ENCODE measurements around the gene EPO.
"Not testable (repeated sequence)": the region's sequence is repeated elsewhere in the genome, so short reads cannot be mapped to it uniquely, and the experiment has no call there.

EPO gene

GRCh38 chr7:100711369-100711768 lies 8.9 kb upstream of the EPO start:
- H3F3A ChIP-seq (ENCODE audit: insufficient read depth, low read length) = no peaks in the 10 kb centered on the region
- DNase-seq = no peak
- H2AFZ ChIP-seq (ENCODE audit: low read length) = no peak overlapping the region
- H3K9ac ChIP-seq (ENCODE audit: low read length) = no peak overlapping the region
- peaks cover 11% of the 10 kb centered on the region for H3K79me2 ChIP-seq (ENCODE audit: low read length)
- TF ChIP-seq EZH2phosphoT487 (IDR thresholded peaks at IDR 0.05; ENCODE audit: low read length) (no peak), EZH2 (optimal IDR thresholded peaks at IDR 0.05; ENCODE audit: low read depth, low read length) (no peak)
- TF ChIP-seq, protein P1, sequence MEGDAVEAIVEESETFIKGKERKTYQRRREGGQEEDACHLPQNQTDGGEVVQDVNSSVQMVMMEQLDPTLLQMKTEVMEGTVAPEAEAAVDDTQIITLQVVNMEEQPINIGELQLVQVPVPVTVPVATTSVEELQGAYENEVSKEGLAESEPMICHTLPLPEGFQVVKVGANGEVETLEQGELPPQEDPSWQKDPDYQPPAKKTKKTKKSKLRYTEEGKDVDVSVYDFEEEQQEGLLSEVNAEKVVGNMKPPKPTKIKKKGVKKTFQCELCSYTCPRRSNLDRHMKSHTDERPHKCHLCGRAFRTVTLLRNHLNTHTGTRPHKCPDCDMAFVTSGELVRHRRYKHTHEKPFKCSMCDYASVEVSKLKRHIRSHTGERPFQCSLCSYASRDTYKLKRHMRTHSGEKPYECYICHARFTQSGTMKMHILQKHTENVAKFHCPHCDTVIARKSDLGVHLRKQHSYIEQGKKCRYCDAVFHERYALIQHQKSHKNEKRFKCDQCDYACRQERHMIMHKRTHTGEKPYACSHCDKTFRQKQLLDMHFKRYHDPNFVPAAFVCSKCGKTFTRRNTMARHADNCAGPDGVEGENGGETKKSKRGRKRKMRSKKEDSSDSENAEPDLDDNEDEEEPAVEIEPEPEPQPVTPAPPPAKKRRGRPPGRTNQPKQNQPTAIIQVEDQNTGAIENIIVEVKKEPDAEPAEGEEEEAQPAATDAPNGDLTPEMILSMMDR (IDR thresholded peaks at IDR 0.05; ENCODE audit: low read length) = no peak
- no peak overlapping the region for H3K4me3 ChIP-seq (ENCODE audit: low read length)
- no peaks in the 10 kb centered on the region for H4K20me1 ChIP-seq (ENCODE audit: insufficient read depth, low read length)
- H3K4me1 ChIP-seq (ENCODE audit: low read length) = 0 out of 2 replicates have a peak, but pooled peaks cover 4% of the 10 kb centered on the region
- no peaks in the 10 kb centered on the region for H3K9me2 ChIP-seq (replicated peaks; ENCODE audit: insufficient read depth, low read length)
- no peaks in the 10 kb centered on the region for H3K9me3 ChIP-seq (replicated peaks; ENCODE audit: insufficient read depth, low read length)
- H3K36me3 ChIP-seq (replicated peaks; ENCODE audit: insufficient read depth, low read length) = no peaks in the 10 kb centered on the region; the same call in 1 of the 2 replicates
- H3K27ac ChIP-seq (ENCODE audit: low read length) = no peak overlapping the region
- H3K27me3 ChIP-seq (replicated peaks; ENCODE audit: insufficient read depth, low read length) = peaks cover 24% of the 10 kb centered on the region
- H3K4me2 ChIP-seq (ENCODE audit: low read depth, low read length) = no peak overlapping the region

DNA sequence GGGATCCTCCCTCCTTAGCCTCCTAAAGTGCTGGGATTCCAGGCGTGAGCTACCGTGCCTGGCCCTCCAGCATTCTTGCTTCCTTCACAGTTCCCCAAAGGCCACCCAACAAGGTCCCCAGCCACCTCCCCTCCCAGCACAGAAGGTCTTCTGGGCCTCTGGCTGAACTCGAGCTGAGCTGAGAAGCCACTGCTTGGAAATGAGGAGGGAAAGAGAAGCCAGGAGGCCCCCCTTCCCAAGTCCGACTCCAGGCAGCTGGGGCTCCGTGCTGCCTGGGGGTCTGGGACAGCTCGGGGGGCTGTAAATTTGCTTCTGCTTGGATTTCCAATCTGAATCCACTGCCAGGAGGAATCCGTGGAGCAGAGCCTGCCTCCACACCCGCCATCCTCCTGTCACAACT lies 5.5 kb upstream of the EPO start:
- H3K9ac ChIP-seq (ENCODE audit: low read length) = no peak overlapping the region
- H3K9me2 ChIP-seq (replicated peaks; ENCODE audit: insufficient read depth, low read length) = no peaks in the 10 kb centered on the region
- H3K27me3 ChIP-seq (replicated peaks; ENCODE audit: insufficient read depth, low read length) = peaks cover 49% of the 10 kb centered on the region
- no peaks in the 10 kb centered on the region for H3K9me3 ChIP-seq (replicated peaks; ENCODE audit: insufficient read depth, low read length)
- DNase-seq = no peak
- no peak overlapping the region for H3K27ac ChIP-seq (ENCODE audit: low read length)
- H3F3A ChIP-seq (ENCODE audit: insufficient read depth, low read length) = no peaks in the 10 kb centered on the region
- TF ChIP-seq, protein P1 (IDR thresholded peaks at IDR 0.05; ENCODE audit: low read length) = no peak
- TF ChIP-seq EZH2 (optimal IDR thresholded peaks at IDR 0.05; ENCODE audit: low read depth, low read length) = no peak
- TF ChIP-seq EZH2phosphoT487 (IDR thresholded peaks at IDR 0.05; ENCODE audit: low read length) = no peak
- no peaks in the 10 kb centered on the region for H3K36me3 ChIP-seq (replicated peaks; ENCODE audit: insufficient read depth, low read length)
- no peaks in the 10 kb centered on the region for H3K4me1 ChIP-seq (ENCODE audit: low read length)
- no peaks in the 10 kb centered on the region for H3K79me2 ChIP-seq (ENCODE audit: low read length)
- no peak overlapping the region for H3K4me3 ChIP-seq (ENCODE audit: low read length)
- H3K4me2 ChIP-seq (ENCODE audit: low read depth, low read length) = no peak overlapping the region
- no peak overlapping the region for H2AFZ ChIP-seq (ENCODE audit: low read length)
- H4K20me1 ChIP-seq (ENCODE audit: insufficient read depth, low read length) = no peaks in the 10 kb centered on the region

GRCh38 chr7:100717073-100717472 lies 3.2 kb upstream of the EPO start:
- H3K4me3 ChIP-seq (ENCODE audit: low read length); H3F3A ChIP-seq (ENCODE audit: insufficient read depth, low read length); H4K20me1 ChIP-seq (ENCODE audit: insufficient read depth, low read length); H3K9me2 ChIP-seq (replicated peaks; ENCODE audit: insufficient read depth, low read length); H3K27ac ChIP-seq (ENCODE audit: low read length); H3K9ac ChIP-seq (ENCODE audit: low read length); H2AFZ ChIP-seq (ENCODE audit: low read length); H3K9me3 ChIP-seq (replicated peaks; ENCODE audit: insufficient read depth, low read length); H3K36me3 ChIP-seq (replicated peaks; ENCODE audit: insufficient read depth, low read length); DNase-seq; H3K4me2 ChIP-seq (ENCODE audit: low read depth, low read length); H3K4me1 ChIP-seq (ENCODE audit: low read length); H3K79me2 ChIP-seq (ENCODE audit: low read length): not testable (repeated sequence)
- peaks cover 72% of the 10 kb centered on the region for H3K27me3 ChIP-seq (replicated peaks; ENCODE audit: insufficient read depth, low read length)

- no peak for TF ChIP-seq EZH2phosphoT487 (IDR thresholded peaks at IDR 0.05; ENCODE audit: low read length)
- TF ChIP-seq, protein P1 (IDR thresholded peaks at IDR 0.05; ENCODE audit: low read length) = no peak
- TF ChIP-seq EZH2 (optimal IDR thresholded peaks at IDR 0.05; ENCODE audit: low read depth, low read length) = no peak
- Histone ChIP-seq H2AFZ (ENCODE audit: low read length) (no peak overlapping the region), H3K36me3 (replicated peaks; ENCODE audit: insufficient read depth, low read length) (no peaks in the 10 kb centered on the region), H3K4me2 (ENCODE audit: low read depth, low read length) (no peak overlapping the region), H3K9me2 (replicated peaks; ENCODE audit: insufficient read depth, low read length) (no peaks in the 10 kb centered on the region), H3F3A (ENCODE audit: insufficient read depth, low read length) (no peaks in the 10 kb centered on the region), H3K4me3 (ENCODE audit: low read length) (no peak overlapping the region), H3K9me3 (replicated peaks; ENCODE audit: insufficient read depth, low read length) (no peaks in the 10 kb centered on the region), H3K79me2 (ENCODE audit: low read length) (no peaks in the 10 kb centered on the region), H4K20me1 (ENCODE audit: insufficient read depth, low read length) (no peaks in the 10 kb centered on the region), H3K9ac (ENCODE audit: low read length) (no peak overlapping the region), H3K4me1 (ENCODE audit: low read length) (no peaks in the 10 kb centered on the region), H3K27ac (ENCODE audit: low read length) (no peak overlapping the region), H3K27me3 (replicated peaks; ENCODE audit: insufficient read depth, low read length) (peaks cover 92% of the 10 kb centered on the region)
- DNase-seq = no peak
Measured at GRCh38 chr7:100719523-100720278, 567 bp upstream of the EPO start.
